H7 (cell line): ENCODE data around the gene ECHS1. TPM values are rescaled to one million over a fixed set of nuclear protein-coding genes. Genes with fewer than 3 reads are reported as not detected.

Source experiments
- DNase-seq: peaks from one replicate; pipeline ENCODE4 v3.0.0; 2012
- H3K27me3 ChIP-seq: 2 replicates; pipeline ENCODE4 v1.6.0; 2011; ENCODE audit warnings: mild to moderate bottlenecking, low read length; ENCODE audit not compliant: control insufficient read depth, insufficient read depth
- H3K36me3 ChIP-seq: replicated peaks from 2 replicates; pipeline ENCODE4 v1.5.1; 2011; ENCODE audit warnings: low read length; ENCODE audit not compliant: control insufficient read depth, insufficient read depth
- H3K4me3 ChIP-seq: 2 replicates; pipeline ENCODE4 v1.5.1; 2011; ENCODE audit warnings: low read depth, mild to moderate bottlenecking, control low read depth, low read length, moderate library complexity; ENCODE audit not compliant: insufficient read depth
- total RNA-seq: library from RNA; depleted of rRNA; stranded (reverse); fragments of >200 nt; shearing (Covaris generic); gene quantifications from 2 replicates; pipeline ENCODE4 v1.2.3, GENCODE V29; 2014

ECHS1 gene
- total RNA-seq, 1 experiment from 2014 or later = 108 TPM

GRCh38 chr10:133361773-133362441 is 11.2 kb downstream of the ECHS1 start:
- Histone ChIP-seq H3K4me3 (no peak overlapping the region), H3K36me3 (peaks cover 15% of the 10 kb centered on the region), H3K27me3 (no peaks in the 10 kb centered on the region)
- DNase-seq = no peak

GRCh38 chr10:133361227-133361626 is 11.9 kb downstream of the ECHS1 start:
- no peak for DNase-seq
- H3K27me3 ChIP-seq = no peaks in the 10 kb centered on the region
- peaks cover 14% of the 10 kb centered on the region for H3K36me3 ChIP-seq
- no peak overlapping the region for H3K4me3 ChIP-seq

GRCh38 chr10:133359972-133360610 is 13.1 kb downstream of the ECHS1 start:
- Histone ChIP-seq H3K36me3 (peaks cover 11% of the 10 kb centered on the region), H3K4me3 (no peak overlapping the region), H3K27me3 (no peaks in the 10 kb centered on the region)
- DNase-seq = no peak

GRCh38 chr10:133359554-133359971 is 13.6 kb downstream of the ECHS1 start:
- H3K27me3 ChIP-seq = no peaks in the 10 kb centered on the region
- DNase-seq = peak; percentile 50
- peaks cover 8% of the 10 kb centered on the region for H3K36me3 ChIP-seq
- H3K4me3 ChIP-seq = no peak overlapping the region

- H3K4me3 ChIP-seq = no peak overlapping the region
- no peaks in the 10 kb centered on the region for H3K27me3 ChIP-seq
- DNase-seq = peak; percentile 49
- peaks cover 8% of the 10 kb centered on the region for H3K36me3 ChIP-seq
Measured at GRCh38 chr10:133358925-133359310, 14.2 kb downstream of the ECHS1 start.

GRCh38 chr10:133358162-133358924 is 14.8 kb downstream of the ECHS1 start:
- no peak overlapping the region for H3K4me3 ChIP-seq
- no peak for DNase-seq
- peaks cover 8% of the 10 kb centered on the region for H3K36me3 ChIP-seq
- H3K27me3 ChIP-seq = no peaks in the 10 kb centered on the region

GRCh38 chr10:133357285-133358161 is 15.6 kb downstream of the ECHS1 start, which contains the start of gene FUOM:
FUOM (minus strand) TSS chr10:133358019; CDS start chr10:133358007, 12 bp downstream.
- peak; percentile 100 for DNase-seq
- Histone ChIP-seq H3K4me3 (peak within 1 kb of the TSS; percentile 78), H3K36me3 (peaks cover 5% of the 10 kb centered on the region), H3K27me3 (no peaks in the 10 kb centered on the region)

- peak; percentile 87 for DNase-seq
- Histone ChIP-seq H3K4me3 (peak overlapping the region; percentile 78), H3K27me3 (no peaks in the 10 kb centered on the region), H3K36me3 (peaks cover 4% of the 10 kb centered on the region)
Measured at GRCh38 chr10:133356549-133357284, 16.4 kb downstream of the ECHS1 start.

GRCh38 chr10:133355991-133356390 is 17.2 kb downstream of the ECHS1 start:
- Histone ChIP-seq H3K27me3 (no peaks in the 10 kb centered on the region), H3K36me3 (peaks cover 4% of the 10 kb centered on the region), H3K4me3 (no peak overlapping the region)
- peak; percentile 51 for DNase-seq

GRCh38 chr10:133355266-133355665 is 17.9 kb downstream of the ECHS1 start:
- H3K27me3 ChIP-seq = no peaks in the 10 kb centered on the region
- DNase-seq = no peak
- H3K4me3 ChIP-seq = no peak overlapping the region
- H3K36me3 ChIP-seq = peaks cover 4% of the 10 kb centered on the region

- Histone ChIP-seq H3K36me3 (peaks cover 4% of the 10 kb centered on the region), H3K27me3 (no peaks in the 10 kb centered on the region; the same call in 1 of the 2 replicates), H3K4me3 (no peak overlapping the region)
- no peak for DNase-seq
Measured at GRCh38 chr10:133354672-133355240, 18.4 kb downstream of the ECHS1 start.

- DNase-seq = no peak
- Histone ChIP-seq H3K27me3 (no peaks in the 10 kb centered on the region; the same call in 1 of the 2 replicates), H3K4me3 (no peak overlapping the region), H3K36me3 (peaks cover 4% of the 10 kb centered on the region)
Measured at GRCh38 chr10:133353988-133354605, 19.1 kb downstream of the ECHS1 start.
